Right lobe of liver (tissue), 6 donors: Measurements from ENCODE around the gene ACTN1. TPM values are rescaled to one million over a fixed set of nuclear protein-coding genes. Genes with fewer than 3 reads are reported as not detected.

Experiments
- ATAC-seq, 4 donors: fragments of 200-7000 bp; cut with Tn5 transposase; one replicate each; pipeline ENCODE4 v1.9.1; 2020; ENCODE audit warnings: mild to moderate bottlenecking in 4 of 4, moderate library complexity in 4 of 4
- DNase-seq, 3 donors: peaks; one replicate each; pipeline ENCODE4 v3.0.0-alpha.2; 2020
- H3K27ac ChIP-seq, 3 donors: fragments of 200-600 bp; one replicate each; pipeline ENCODE4 v1.8.0; 2022
- H3K27me3 ChIP-seq, 2 donors: fragments of 200-600 bp; one replicate each; pipeline ENCODE4 v1.8.0; 2022
- H3K36me3 ChIP-seq, 4 donors: fragments of 200-600 bp; sonication (generic) in 1 of 4; one replicate each; pipeline versions ENCODE4 v1.5.1 to v1.8.0; 2017 to 2022; ENCODE audit warnings: control low read depth in 1 of 4
- H3K4me1 ChIP-seq, 4 donors: fragments of 200-600 bp; sonication (generic) in 1 of 4; one replicate each; pipeline versions ENCODE4 v1.5.1 to v1.8.0; 2017 to 2022; ENCODE audit warnings: control low read depth in 1 of 4
- H3K4me3 ChIP-seq, 3 donors: fragments of 200-600 bp; one replicate each; pipeline ENCODE4 v1.8.0; 2022
- H3K9me3 ChIP-seq, 4 donors: fragments of 200-600 bp; sonication (generic) in 1 of 4; one replicate each; pipeline versions ENCODE4 v1.5.1 to v1.8.0; 2017 to 2022; ENCODE audit warnings: control low read depth in 1 of 4
- CTCF ChIP-seq, 4 donors: fragments of 200-600 bp in 3 of 4; fragments of 450-650 bp in 1 of 4; IDR thresholded peaks; one replicate each; pipeline versions ENCODE4 v1.5.1 to v1.8.0; 2016 to 2022; ENCODE audit warnings: antibody characterized with exemption in 4 of 4, mild to moderate bottlenecking in 2 of 4
- POLR2A ChIP-seq: fragments of 450-650 bp; IDR thresholded peaks from one replicate; pipeline ENCODE4 v1.6.1; 2017; ENCODE audit warnings: antibody characterized with exemption, mild to moderate bottlenecking
- WGBS: methylation state at CpG from one replicate; pipeline ENCODE4 v1.1.6; 2018; ENCODE audit warnings: low coverage, low lambda C conversion rate; ENCODE audit not compliant: insufficient coverage; ENCODE audit errors: missing lambda C conversion rate; 5-methylcytosine and 5-hydroxymethylcytosine counted together
- intact Hi-C, 2 donors: fragments of 100-400 bp; cut with DNase I; formaldehyde crosslinking; loops; one replicate each; pipeline versions ENCODE4 v1.11.2 to v1.14.1; 2022
- total RNA-seq, 6 experiments: library from RNA; depleted of rRNA in 2 of 6; stranded (reverse); fragments of >200 nt in 2 of 6; fragmentation: NEBNext Ultra II Directional in 3 of 6; extraction: Animal tissue kit (Norgen Biotek cat#: 25700) in 3 of 6; gene quantifications; one replicate each; pipeline versions ENCODE4 v1.1.0 to v1.2.4, GENCODE V29; 2016 to 2023
- donor health status: DM: no; HTN: yes; CAD: no.
- donor health status: DM: no; HTN: no; CAD: no.
- donor health status: DM: no; HTN: no; CAD: no.
- donor health status: DM: no; HTN: yes; CAD: no.
- donor health status: DM: no; HTN: yes; CAD: no.

Gene ACTN1
- total RNA-seq, 6 experiments from 2014 or later = 53.1 to 145 (median 100) TPM

GRCh38 chr14:69003626-69004025 lies 24.5 kb upstream of the ACTN1 start:
- Histone ChIP-seq H3K4me3 (no peak overlapping the region), H3K27me3 (no peaks in the 10 kb centered on the region), H3K4me1 (no peaks in the 10 kb centered on the region), H3K36me3 (no peaks in the 10 kb centered on the region), H3K27ac (no peak overlapping the region), H3K9me3 (no peaks in the 10 kb centered on the region)
- 71% methylated on average over 10 of the region's 10 CpGs for WGBS
- DNase-seq = no peak
- no peak for ATAC-seq
- intact Hi-C loops = no loop called here
- no peak for TF ChIP-seq POLR2A
- no peak for TF ChIP-seq CTCF (IDR thresholded peaks at IDR 0.05)

GRCh38 chr14:69002069-69002468 lies 23.0 kb upstream of the ACTN1 start:
- peak; percentile 96 to 99 (median 98) for ATAC-seq
- H3K27me3 ChIP-seq = no peaks in the 10 kb centered on the region
- WGBS = 8% methylated on average over 3 of the region's 3 CpGs
- no peak for TF ChIP-seq POLR2A
- peak; percentile 45 to 61 (median 56) for TF ChIP-seq CTCF (IDR thresholded peaks at IDR 0.05)
- no peaks in the 10 kb centered on the region for H3K36me3 ChIP-seq
- no peaks in the 10 kb centered on the region for H3K4me1 ChIP-seq
- H3K9me3 ChIP-seq = no peaks in the 10 kb centered on the region
- H3K4me3 ChIP-seq = no peak overlapping the region
- no peak overlapping the region for H3K27ac ChIP-seq
- intact Hi-C loops = no loop called here
- peak; percentile 64 to 76 (median 66) for DNase-seq

GRCh38 chr14:69001375-69001774 lies 22.3 kb upstream of the ACTN1 start:
- intact Hi-C loops = no loop called here
- TF ChIP-seq CTCF (IDR thresholded peaks at IDR 0.05) (no peak), POLR2A (no peak)
- no peak for ATAC-seq
- Histone ChIP-seq H3K36me3 (no peaks in the 10 kb centered on the region), H3K9me3 (no peaks in the 10 kb centered on the region), H3K4me1 (no peaks in the 10 kb centered on the region), H3K27ac (no peak overlapping the region), H3K4me3 (no peak overlapping the region), H3K27me3 (no peaks in the 10 kb centered on the region)
- no CpG with 5 or more reads among the region's 2 CpGs for WGBS
- no peak for DNase-seq

- Histone ChIP-seq H3K27me3 (no peaks in the 10 kb centered on the region), H3K36me3 (no peaks in the 10 kb centered on the region), H3K4me1 (no peaks in the 10 kb centered on the region), H3K4me3 (no peak overlapping the region), H3K27ac (no peak overlapping the region), H3K9me3 (no peaks in the 10 kb centered on the region)
- no peak for DNase-seq
- no peak for ATAC-seq
- TF ChIP-seq POLR2A (no peak), CTCF (IDR thresholded peaks at IDR 0.05) (no peak)
- intact Hi-C loops = loop anchor here in 1 of 2 donors (10.0 kb wide), 1 partner anchor 73 kb away; no protein-coding TSS in a partner anchor
- 83% methylated on average over 5 of the region's 5 CpGs for WGBS
These were observed 19.0 kb upstream of the ACTN1 start for GRCh38 chr14:68998062-68998461.

- TF ChIP-seq CTCF (IDR thresholded peaks at IDR 0.05) (no peak), POLR2A (no peak)
- no peaks in the 10 kb centered on the region for H3K36me3 ChIP-seq
- intact Hi-C loops = loop anchor here in 1 of 2 donors (10.0 kb wide), 1 partner anchor 71 kb away; no protein-coding TSS in a partner anchor
- no peaks in the 10 kb centered on the region for H3K4me1 ChIP-seq
- H3K27me3 ChIP-seq = no peaks in the 10 kb centered on the region
- 56% methylated on average over 1 of the region's 4 CpGs for WGBS
- no peak for DNase-seq
- no peaks in the 10 kb centered on the region for H3K9me3 ChIP-seq
- no peak overlapping the region for H3K4me3 ChIP-seq
- H3K27ac ChIP-seq = no peak overlapping the region
- no peak for ATAC-seq
These were observed 16.6 kb upstream of the ACTN1 start for GRCh38 chr14:68995731-68996130.
